H1 (cell line): ENCODE measurements around the gene MEIS3. TPM values are rescaled to one million over a fixed set of nuclear protein-coding genes. Genes with fewer than 3 reads are reported as not detected.

Experiments used
- CHD7 ChIP-seq: fragments of 300-600 bp; sonication (generic); IDR thresholded peaks from 2 replicates; pipeline ENCODE4 v1.7.1; 2012; ENCODE audit warnings: low read length, moderate library complexity, mild to moderate bottlenecking, inconsistent platforms; ENCODE audit not compliant: insufficient replicate concordance
- CTCF ChIP-seq, 3 experiments: IDR thresholded peaks; 1 replicate in 2 of 3; 2 replicates in 1 of 3; pipeline versions ENCODE4 v1.5.1 to v1.6.1; 2011; ENCODE audit warnings: low read length in 3 of 3, mild to moderate bottlenecking in 3 of 3, inconsistent platforms in 2 of 3, low read depth in 1 of 3, moderate library complexity in 1 of 3; ENCODE audit not compliant: insufficient read depth in 1 of 3; ENCODE audit errors: control extremely low read depth in 1 of 3
- JUND ChIP-seq: IDR thresholded peaks from 2 replicates; pipeline ENCODE4 v1.6.1; 2011; ENCODE audit warnings: mild to moderate bottlenecking, improper control_type of control experiment, low read length
- TBP ChIP-seq: IDR thresholded peaks from 2 replicates; pipeline ENCODE4 v1.6.1; 2011; ENCODE audit warnings: low read depth, low read length, improper control_type of control experiment
- TCF12 ChIP-seq: IDR thresholded peaks from 2 replicates; pipeline ENCODE4 v1.6.1; 2011; ENCODE audit warnings: low read depth, mild to moderate bottlenecking, low read length
- YY1 ChIP-seq: IDR thresholded peaks from 2 replicates; pipeline ENCODE4 v1.6.1; 2011; ENCODE audit warnings: low read depth, mild to moderate bottlenecking, low read length
- polyA plus RNA-seq, 7 experiments: library from polyadenylated mRNA; depleted of rRNA in 3 of 7; stranded (reverse) in 5 of 7; unstranded in 2 of 7; fragments of >200 nt in 5 of 7; fragments of 200-250 nt in 2 of 7; gene quantifications; 1 replicate in 5 of 7; 2 replicates in 1 of 7; 4 replicates in 1 of 7; pipeline versions ENCODE4 v1.2.1 to v1.2.3, GENCODE V29; 2011 to 2013; ENCODE audit warnings: missing spikeins in 2 of 7, mixed read lengths in 2 of 7
- total RNA-seq: library from RNA; stranded (reverse); fragmentation: NEBNext Ultra II Directional; extraction: Animal tissue kit (Norgen Biotek cat#: 25700); gene quantifications from 2 replicates; pipeline ENCODE4 v1.2.1, GENCODE V29; 2021

MEIS3 gene
- total and polyA plus RNA-seq, 2 of the 8 experiments (the other 6 are each of a cell fraction or from before 2014, with no cell fraction given) = 24.5 to 28.2 TPM

GRCh38 chr19:47447470-47448359 is 28.4 kb upstream of the MEIS3 start (continued):
- no peak for TF ChIP-seq CHD7
- TF ChIP-seq YY1 = no peak
- no peak for TF ChIP-seq TCF12
- TF ChIP-seq JUND = no peak
- no peak; the same call in 1 of the 2 replicates for TF ChIP-seq TBP
- peak in 1 of 3 experiments; percentile 0; a peak in 1 of 4 replicates for TF ChIP-seq CTCF (IDR thresholded peaks at IDR 0.05; ENCODE audit: control extremely low read depth in 1 of 3, insufficient read depth in 1 of 3, low read depth in 1 of 3, low read length in 3 of 3)
